Measurements from ENCODE around the gene SLC25A46.
"Not testable (repeated sequence)": the region's sequence is repeated elsewhere in the genome, so short reads cannot be mapped to it uniquely, and the experiment has no call there.

The SLC25A46 gene

GRCh38 chr5:110718311-110718710, 20.5 kb upstream of the SLC25A46 start:
- no peak for ATAC-seq
- TF ChIP-seq ZNF70 (CRISPR knock-in tag; IDR thresholded peaks at IDR 0.05) (no peak), BACH2 (CRISPR knock-in tag; IDR thresholded peaks at IDR 0.05; ENCODE audit: borderline replicate concordance) (no peak), ISL1 (CRISPR knock-in tag; IDR thresholded peaks at IDR 0.05) (peak; percentile 30; the same call in 1 of the 2 replicates), OSR1 (CRISPR knock-in tag; IDR thresholded peaks at IDR 0.05) (no peak)

- no peak for TF ChIP-seq CSRNP3 (CRISPR knock-in tag; IDR thresholded peaks at IDR 0.05)
- TF ChIP-seq ZNF70 (CRISPR knock-in tag; IDR thresholded peaks at IDR 0.05): no peak
- TF ChIP-seq ARNTL (CRISPR knock-in tag; IDR thresholded peaks at IDR 0.05; ENCODE audit: borderline replicate concordance, low read depth): no peak
- ATAC-seq: peak; percentile 100
These were observed 12.4 kb upstream of the SLC25A46 start, which contains the start of gene TMEM232 for GRCh38 chr5:110726249-110727024. TMEM232 (minus strand) TSS chr5:110726671; CDS start chr5:110667352, 59,319 bp downstream.

- TF ChIP-seq TOX (CRISPR knock-in tag; IDR thresholded peaks at IDR 0.05; ENCODE audit: borderline replicate concordance) (no peak), ZFP3 (CRISPR knock-in tag; IDR thresholded peaks at IDR 0.05) (no peak), CSDC2 (CRISPR knock-in tag; IDR thresholded peaks at IDR 0.05) (no peak), RARB (CRISPR knock-in tag; IDR thresholded peaks at IDR 0.05) (no peak), ZNF70 (CRISPR knock-in tag; IDR thresholded peaks at IDR 0.05) (no peak), PPARA (CRISPR knock-in tag; IDR thresholded peaks at IDR 0.05; ENCODE audit: borderline replicate concordance) (no peak), ZNF8 (CRISPR knock-in tag; IDR thresholded peaks at IDR 0.05) (no peak), ZC3H10 (CRISPR knock-in tag; IDR thresholded peaks at IDR 0.05) (no peak), ZNF565 (CRISPR knock-in tag; conservative IDR thresholded peaks at IDR 0.05; ENCODE audit: low read depth) (no peak), ESRRG (CRISPR knock-in tag; IDR thresholded peaks at IDR 0.05) (no peak), CSRNP3 (CRISPR knock-in tag; IDR thresholded peaks at IDR 0.05) (no peak), ARNTL (CRISPR knock-in tag; IDR thresholded peaks at IDR 0.05; ENCODE audit: borderline replicate concordance, low read depth) (no peak), BACH2 (CRISPR knock-in tag; IDR thresholded peaks at IDR 0.05; ENCODE audit: borderline replicate concordance) (no peak), PATZ1 (CRISPR knock-in tag; IDR thresholded peaks at IDR 0.05; ENCODE audit: borderline replicate concordance) (no peak), GLIS3 (CRISPR knock-in tag; IDR thresholded peaks at IDR 0.05) (no peak), TCF4 (CRISPR knock-in tag; IDR thresholded peaks at IDR 0.05; ENCODE audit: borderline replicate concordance) (no peak), ISL1 (CRISPR knock-in tag; IDR thresholded peaks at IDR 0.05) (no peak), SNAI2 (CRISPR knock-in tag; IDR thresholded peaks at IDR 0.05) (no peak), TSHZ2 (CRISPR knock-in tag; IDR thresholded peaks at IDR 0.05) (no peak)
- ATAC-seq: peak; percentile 74
These were observed 11.8 kb upstream of the SLC25A46 start for GRCh38 chr5:110727025-110727314.

GRCh38 chr5:110731499-110731898, 7.3 kb upstream of the SLC25A46 start:
- ATAC-seq: not testable (repeated sequence)

All from SK-N-SH treated with all-trans-retinoic acid at 6 μM for 48 hours (cell line).